GM20431 (cell line): ENCODE measurements around the gene KCTD7.
"Not testable (repeated sequence)": the region's sequence is repeated elsewhere in the genome, so short reads cannot be mapped to it uniquely, and the experiment has no call there.

ENCODE experiments used
- in situ Hi-C: fragments of 300-500 bp; cut with MseI, MboI; formaldehyde crosslinking; loops from one replicate; pipeline ENCODE4 v1.15.0; 2020; ENCODE audit warnings: low sequenced_read_pairs; ENCODE audit not compliant: unreplicated experiment

KCTD7 gene

DNA sequence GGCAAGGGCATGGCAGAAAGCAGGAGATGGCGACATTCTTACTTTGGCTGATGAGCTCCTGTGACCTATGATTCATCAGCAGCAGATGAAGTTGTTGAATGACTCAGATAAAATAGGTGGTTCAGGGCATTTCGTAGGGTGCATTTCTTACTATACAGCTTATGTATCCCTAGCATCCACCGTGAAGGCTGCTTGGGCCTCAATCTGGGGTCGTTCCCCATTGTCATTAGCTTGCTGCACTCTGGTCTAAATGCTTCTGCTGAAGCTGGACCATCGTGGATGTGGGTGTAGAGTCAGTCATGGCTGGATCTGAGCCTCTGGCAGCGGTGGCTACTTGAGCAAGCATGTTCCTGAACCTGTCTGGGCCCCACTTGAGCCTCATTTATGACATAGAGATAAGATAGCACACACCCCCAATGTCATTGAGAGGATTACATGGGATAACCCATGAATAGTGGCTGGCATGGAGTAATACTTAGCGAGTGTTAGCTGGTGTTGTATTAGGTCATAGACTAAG is 44.5 kb downstream of the KCTD7 start:
- in situ Hi-C loops = not testable (repeated sequence)

DNA sequence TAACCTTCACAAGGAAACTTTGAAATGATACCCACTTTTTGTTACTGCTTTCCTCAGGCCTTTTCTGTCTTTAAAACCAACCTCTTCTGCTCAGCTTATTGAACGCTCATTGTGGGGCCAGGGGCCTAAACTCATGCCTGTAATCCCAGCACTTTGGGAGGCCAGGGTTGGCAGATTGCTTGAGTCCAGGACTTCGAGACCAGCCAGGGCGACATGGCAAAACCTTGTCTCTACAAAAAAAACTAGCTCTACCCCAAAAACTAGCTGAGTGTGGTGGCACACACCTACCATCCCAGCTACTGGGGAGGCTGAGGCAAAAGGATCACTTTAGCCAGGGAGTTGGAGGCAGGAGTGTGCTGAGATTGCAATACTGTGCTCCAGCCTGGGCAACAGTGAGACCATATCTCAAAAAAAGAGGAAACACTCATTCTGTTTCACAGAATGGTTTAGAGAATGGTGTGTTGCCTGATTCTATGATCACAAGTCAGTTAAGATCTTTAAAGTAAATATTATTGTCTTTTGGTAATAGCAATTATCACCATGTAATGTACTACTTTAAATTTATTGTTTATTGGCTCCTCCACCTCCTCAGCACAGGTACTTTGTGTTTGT is 51.1 kb downstream of the KCTD7 start:
- in situ Hi-C loops = no loop called here

DNA sequence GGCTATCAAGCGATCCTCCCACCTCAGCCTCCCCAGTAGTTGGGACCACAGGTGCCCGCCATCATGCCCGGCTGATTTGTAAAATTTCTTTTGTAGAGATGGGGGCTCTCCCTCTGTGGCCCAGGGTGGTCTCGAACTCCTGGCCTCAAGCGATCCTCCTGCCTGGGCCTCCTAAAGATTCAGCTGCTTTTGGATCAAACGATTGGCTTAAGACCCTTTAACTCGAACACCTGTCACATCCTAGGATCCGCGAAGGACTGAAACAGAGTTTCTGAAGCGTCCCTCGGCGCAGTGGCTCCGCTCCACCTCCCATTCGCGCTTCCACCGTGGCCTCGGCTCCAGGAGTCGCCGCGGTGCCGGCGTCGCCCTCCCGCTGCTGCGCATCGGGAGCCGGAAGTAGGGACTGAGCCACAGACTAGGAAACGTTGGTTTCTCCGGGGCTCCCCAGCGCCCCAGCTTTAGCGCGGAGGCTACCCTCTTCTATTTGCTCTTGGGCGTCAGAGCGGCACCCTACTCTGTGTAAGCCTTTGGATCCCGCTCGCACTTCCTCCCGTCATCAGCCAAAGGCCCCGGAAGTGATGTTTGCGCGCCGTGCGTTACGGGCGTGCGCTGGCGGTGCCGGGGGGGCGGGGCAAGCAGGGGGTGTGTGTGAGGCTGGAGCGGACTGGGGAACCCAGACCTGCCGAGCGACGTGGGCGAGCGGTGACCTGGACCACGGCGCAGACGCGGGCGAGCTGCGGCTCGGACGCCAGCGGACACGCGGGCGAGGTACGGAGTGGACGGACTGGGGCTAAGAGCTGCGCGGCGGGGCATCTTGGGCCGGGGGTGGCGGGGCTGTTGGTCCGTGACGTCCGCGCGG is 53.0 kb downstream of the KCTD7 start:
- in situ Hi-C loops = no loop called here

DNA sequence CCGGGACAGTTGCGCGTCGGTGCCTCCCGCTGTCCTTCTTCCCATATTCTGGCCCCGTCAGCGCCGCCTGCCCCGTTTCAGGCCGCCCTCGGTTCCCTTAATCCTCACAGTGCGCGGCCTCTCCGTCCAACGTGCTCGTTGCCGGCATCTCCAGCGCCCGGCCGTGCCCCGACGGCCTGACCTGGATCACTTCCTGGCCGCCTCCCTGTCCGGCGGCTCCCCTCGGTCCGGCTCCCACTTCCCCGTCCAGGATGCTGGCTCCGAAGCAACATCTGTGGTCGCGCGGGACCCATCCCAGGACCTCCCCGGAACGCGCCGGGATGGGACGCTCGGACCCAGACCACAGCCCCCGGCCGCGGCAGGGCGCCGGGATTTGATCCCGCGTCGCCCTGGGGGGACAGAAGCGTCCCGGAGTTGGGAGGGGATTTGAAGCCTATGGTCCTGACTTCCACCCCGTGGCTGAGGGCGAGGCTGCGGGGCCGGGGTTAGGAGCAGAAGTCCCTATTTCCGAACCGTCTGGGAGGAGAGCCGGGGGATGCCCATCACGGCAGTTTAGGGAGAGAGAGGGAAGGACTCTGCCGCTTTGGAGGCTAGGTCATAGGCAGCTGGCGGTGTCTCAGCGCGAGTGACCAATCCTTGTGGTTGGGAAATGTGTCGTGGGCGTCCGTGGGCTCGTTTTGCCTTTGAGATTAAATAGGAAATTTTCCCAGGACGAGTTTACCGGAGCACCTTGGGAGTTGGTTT is 53.8 kb downstream of the KCTD7 start:
- in situ Hi-C loops = no loop called here

DNA sequence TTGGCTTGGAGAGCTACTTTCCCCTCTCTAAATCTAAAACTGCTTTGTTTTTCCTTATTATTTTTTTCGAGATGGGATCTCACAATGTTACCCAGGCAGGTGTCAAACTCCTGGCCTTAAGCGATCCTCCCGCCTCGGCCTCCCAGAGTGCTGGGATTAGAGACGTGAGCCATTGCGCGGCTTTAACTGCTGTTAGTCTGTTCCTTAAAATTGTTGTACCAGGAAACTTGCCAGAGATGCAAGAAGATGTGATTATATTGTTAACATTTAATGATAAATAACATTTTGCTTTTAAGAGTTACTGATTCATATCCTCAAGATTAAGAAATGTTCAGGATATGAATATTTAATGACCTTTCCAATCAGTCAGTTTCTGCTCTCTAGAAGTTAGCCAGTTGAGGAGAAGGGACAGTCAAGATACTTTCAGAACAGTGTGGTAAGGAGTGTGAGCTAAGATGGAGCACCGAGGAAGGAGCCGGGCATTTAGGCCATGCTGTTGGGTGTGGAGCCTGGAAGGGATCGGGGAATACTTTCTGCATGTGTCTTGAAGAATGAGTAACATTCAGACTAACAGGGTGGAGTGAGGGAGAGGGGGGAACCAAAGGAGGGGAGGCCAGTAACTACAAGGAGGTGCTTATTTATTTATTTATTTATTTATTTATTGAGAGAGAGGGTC is 54.6 kb downstream of the KCTD7 start:
- in situ Hi-C loops = not testable (repeated sequence)

DNA sequence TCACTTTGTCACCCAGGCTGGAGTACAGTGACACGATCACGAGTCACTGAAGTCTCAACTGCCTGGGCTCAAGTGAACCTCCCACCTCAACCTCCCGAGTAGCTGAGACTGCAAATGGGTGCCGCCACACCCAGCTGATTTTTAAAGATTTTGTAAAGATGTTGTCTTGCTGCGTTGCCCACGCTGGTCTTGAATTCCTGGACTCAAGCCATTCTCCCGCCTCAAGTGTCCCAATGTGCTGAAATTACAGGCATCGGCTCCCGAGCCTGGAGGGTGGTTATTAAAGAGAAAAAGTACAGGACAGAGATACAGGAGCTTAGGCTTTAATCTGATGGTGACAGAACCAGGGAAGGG is 55.1 kb downstream of the KCTD7 start:
- in situ Hi-C loops = no loop called here

DNA sequence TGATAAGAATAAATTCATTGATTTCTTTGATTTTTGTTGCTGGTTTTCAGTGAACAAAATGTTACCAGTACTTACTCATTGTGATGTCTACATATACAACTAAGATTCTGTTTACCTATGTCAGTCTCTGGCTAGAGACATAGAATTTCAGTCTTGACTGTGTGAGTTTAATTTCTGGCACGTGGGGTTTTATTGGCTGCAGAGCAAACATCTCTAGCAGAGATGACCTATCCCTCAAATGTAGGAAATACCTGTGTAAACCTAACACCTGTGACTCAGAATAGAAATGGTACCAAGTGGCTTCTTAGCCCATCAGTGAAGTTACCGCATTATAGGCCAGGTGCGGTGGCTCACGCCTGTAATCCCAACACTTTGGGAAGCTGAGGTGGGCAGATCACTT is 57.0 kb downstream of the KCTD7 start:
- in situ Hi-C loops = not testable (repeated sequence)

DNA sequence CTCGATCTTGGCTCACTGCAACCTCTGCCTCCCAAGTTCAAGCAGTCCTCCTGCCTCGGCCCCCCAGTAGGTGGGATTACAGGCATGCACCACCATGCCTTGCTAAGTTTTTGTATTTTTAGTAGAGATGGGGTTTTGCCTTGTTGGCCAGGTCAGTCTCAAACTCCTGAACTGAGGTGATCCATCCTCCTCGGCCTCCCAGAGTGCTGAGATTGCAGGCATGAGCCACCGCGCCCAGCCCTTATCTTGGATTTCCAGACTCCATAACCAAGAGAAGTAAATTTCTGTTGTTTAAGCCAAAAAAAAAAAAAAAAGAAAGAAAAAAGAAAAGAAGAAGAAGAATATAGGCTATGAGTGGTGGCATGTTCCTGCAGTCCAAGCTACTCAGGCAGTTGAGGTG is 58.5 kb downstream of the KCTD7 start:
- in situ Hi-C loops = no loop called here

DNA sequence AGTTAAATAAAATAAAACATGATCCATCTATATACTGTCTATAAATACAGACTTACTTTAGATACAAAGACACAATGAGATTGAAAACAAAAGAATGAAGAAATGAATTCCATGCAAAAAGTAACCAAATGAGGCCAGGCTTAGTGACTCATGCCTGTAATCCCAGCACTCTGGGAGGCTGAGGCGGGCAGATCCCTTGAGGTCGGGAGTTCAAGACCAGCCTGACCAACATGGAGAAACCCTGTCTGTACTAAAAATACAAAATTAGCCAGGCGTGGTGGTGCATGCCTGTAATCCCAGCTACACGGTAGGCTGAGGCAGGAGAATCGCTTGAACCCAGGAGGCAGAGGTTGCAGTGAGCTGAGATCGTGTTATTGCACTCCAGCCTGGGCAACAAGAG is 59.0 kb downstream of the KCTD7 start:
- in situ Hi-C loops = not testable (repeated sequence)

DNA sequence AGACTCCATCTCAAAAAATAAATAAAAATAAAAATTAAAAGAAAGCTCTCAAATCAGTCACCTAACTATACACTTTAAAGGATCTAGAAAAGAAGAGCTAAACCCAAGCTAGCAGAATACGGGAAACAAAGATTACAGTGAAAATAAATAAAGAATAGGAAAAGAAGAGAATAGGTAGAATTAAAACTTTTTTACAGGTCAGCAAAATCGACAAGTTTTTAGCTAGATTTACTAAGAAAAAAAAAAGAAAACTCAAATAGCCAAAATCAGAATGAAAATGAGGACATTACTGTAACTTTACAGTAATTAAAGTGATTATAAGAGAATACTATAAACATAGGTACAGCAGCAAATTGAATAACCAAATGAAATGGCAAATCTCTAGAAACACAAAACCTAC is 60.4 kb downstream of the KCTD7 start:
- in situ Hi-C loops = no loop called here

DNA sequence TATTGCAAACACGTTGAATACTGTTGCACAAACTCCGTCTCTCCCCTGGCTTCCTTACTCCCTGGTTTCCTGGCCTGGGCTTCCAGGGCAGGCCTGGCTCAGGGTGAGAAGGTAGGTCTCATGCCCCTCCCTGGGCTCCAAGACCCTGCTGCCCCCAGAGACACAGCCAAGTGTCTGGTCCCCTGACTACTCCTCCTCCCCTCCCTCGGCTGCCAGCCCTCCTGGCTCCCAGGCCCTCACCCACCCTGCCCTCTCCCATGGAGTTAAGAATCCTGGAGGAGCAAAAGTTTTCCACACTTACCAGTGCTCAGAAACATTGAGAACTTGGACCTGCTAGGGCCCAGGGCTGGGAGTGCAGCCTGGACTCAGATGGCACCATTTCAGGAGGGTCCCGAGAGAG is 64.7 kb downstream of the KCTD7 start:
- in situ Hi-C loops = no loop called here
